Activated naive CD8-positive, alpha-beta T cell treated with anti-CD3 and anti-CD28 coated beads, Interleukin-2, amount 50 U/mL, for 16 hours (primary cell): ENCODE data around the gene IQSEC2.

ENCODE experiments used
- DNase-seq: peaks from one replicate; pipeline ENCODE4 v3.0.0-alpha.2; 2020; ENCODE audit warnings: low read depth, low spot score

Gene IQSEC2

GRCh38 chrX:53305219-53305995, 24.0 kb upstream of the IQSEC2 start:
- DNase-seq = no peak

DNA sequence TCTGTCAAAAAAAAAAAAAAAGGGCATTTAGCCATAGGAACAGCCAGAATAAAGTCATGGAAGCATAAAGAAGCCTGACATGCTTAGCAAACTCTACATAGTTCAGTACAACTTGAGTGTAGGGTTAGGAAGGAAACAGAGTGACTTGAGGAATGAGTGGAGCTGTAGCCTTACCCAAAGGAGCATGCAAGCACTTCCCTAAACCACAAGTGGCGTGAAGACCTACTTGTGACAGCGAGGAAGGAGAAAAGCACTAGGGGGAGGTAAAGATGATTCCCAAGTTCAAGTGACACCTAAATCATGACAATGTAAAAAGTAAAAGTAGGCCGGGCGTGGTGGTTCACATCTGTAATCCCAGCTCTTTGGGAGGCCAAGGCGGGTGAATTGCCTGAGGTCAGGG, 21.8 kb upstream of the IQSEC2 start:
- no peak for DNase-seq

GRCh38 chrX:53300157-53300556, 18.8 kb upstream of the IQSEC2 start:
- DNase-seq = no peak

DNA sequence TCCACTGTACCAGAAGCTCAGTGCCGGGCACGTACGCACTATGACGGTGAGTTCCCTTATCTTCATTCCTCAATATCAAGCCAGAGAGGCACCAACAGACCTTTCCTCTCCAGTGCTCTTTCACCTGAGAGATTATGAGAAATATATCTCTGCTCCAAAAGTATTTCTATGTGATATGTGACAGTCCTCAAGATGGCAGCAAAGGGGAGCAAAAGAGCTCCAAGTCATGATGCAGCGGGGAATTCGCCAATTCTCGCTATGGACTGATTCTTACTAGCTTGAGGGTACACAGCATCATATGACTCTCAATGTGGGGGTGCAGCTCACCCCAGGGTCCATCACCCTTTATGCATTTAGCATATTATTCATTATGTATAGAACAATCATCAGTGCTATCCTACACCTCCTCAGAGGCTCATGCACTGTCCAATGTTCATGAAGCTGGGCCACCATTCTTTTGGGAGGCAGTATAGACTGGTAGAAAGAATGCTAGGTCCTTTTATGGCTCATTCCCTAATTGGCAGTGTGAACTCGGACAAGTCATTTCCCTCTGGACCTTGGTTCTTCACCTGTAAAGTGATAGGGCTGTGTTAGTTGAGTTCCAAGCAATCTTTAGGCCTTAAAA, 12.8 kb upstream of the IQSEC2 start:
- DNase-seq = no peak

GRCh38 chrX:53291596-53291995, 10.2 kb upstream of the IQSEC2 start:
- DNase-seq = no peak

DNA sequence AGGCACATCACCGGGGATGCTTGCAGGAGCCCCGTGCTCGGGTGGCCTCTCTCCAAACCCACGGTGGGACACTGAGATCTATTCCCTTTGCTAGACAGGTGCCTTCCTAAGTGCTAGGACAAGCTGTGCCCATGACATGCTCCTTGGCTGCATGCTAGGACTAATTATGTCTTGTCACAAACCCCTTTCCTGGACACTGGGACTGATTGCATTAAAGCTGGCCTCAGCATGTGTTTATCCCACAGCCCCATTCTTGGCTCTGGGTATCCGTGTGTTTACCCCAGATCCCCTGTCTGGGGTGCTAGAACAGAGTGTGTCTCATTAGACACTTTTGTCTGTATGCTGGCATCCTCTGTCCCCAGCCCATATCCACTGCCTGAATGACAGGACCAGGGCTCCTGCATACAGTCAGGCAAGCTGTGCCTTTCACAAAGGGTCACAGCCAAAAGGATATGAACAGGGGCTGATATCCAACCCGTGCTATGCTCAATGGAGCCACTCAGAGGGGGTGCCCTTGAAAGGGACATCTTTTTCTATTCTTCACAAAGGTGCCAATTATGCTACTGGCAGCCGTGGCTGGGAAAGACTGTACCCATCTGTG, 9.2 kb upstream of the IQSEC2 start:
- no peak for DNase-seq

DNA sequence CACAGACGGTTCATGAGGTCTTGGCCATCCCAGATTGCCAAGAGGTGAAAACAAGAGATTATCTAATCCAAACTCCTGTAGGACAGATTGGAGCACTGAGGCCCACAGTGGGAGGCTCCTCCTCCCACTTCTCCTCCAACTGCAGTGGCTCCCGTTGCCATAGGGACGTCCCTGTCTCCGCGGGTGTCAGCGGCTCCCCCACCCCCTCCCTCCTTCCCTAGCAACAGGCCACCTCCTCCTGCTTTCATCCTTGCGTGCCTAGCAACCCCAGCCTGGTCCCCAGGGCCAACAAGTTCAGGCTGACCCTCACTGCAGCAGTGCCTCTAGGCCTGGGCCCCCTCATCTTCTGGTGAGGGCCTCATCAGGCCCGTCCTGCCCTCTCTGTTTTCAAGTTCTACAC, 6.8 kb upstream of the IQSEC2 start:
- DNase-seq = no peak

- DNase-seq = no peak
These were observed 6.2 kb upstream of the IQSEC2 start for GRCh38 chrX:53287493-53288138.

GRCh38 chrX:53286171-53286570, 4.8 kb upstream of the IQSEC2 start:
- DNase-seq = no peak

GRCh38 chrX:53285591-53285990, 4.2 kb upstream of the IQSEC2 start:
- no peak for DNase-seq

GRCh38 chrX:53284684-53285447, 3.5 kb upstream of the IQSEC2 start:
- DNase-seq = no peak

DNA sequence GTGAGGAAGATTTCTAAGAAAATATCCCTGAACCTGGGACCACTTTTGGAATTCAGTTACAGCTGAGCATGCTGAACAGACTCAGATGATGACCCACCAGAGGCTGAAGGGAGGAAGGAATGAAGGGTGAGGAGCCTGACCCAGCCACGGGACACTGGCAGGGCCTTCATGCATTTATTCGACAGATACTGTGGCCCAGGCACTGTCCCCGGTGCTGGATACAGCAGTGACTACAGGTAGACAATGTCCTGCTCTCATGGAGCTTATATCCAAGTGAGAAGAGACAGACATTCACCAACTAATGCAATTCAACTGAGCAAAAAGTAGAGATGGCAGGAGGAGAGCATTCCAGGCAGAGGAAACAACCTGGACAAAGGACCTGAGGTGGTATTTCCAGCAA, 2.2 kb upstream of the IQSEC2 start:
- no peak for DNase-seq

- DNase-seq = no peak
These were observed 1.7 kb upstream of the IQSEC2 start for GRCh38 chrX:53283099-53283498.

DNA sequence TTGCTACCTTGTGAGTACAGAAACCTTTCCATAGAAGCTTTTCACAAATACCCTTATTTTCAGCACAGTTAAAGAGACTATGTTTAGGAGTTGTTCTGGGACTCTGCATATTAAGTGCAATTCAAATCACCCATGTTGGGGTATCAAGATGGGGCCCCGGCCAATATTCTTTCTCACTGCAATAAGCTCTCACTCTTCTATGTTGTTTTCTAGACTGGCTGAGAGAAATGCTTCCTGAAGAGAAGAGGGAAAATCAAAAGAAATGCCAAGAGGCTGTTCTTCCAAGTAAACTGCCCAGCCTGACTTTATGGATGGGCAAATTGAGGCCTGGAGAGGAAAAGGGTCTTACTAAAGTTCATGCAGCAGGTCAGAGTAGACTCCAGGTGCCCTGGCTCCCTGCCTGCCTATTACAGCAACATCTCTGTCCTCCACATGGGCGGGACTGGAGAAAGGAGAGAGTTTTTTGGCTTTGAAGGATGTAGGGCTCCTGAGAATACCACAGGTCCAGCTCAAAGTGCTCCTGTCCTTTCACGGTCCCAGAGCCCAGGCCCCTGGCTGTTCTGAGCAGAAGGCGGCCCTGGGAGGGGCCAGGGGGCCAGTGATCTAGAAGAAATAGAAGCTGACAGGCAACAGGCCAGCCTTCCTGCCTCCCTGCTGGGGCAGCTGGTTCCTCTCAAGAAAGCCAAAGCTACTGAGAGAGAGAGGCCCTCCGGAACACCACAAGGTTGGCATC, 745 bp upstream of the IQSEC2 start:
- no peak for DNase-seq

- no peak for DNase-seq
These were observed 758 bp downstream of the IQSEC2 start for GRCh38 chrX:53280331-53281320.

DNA sequence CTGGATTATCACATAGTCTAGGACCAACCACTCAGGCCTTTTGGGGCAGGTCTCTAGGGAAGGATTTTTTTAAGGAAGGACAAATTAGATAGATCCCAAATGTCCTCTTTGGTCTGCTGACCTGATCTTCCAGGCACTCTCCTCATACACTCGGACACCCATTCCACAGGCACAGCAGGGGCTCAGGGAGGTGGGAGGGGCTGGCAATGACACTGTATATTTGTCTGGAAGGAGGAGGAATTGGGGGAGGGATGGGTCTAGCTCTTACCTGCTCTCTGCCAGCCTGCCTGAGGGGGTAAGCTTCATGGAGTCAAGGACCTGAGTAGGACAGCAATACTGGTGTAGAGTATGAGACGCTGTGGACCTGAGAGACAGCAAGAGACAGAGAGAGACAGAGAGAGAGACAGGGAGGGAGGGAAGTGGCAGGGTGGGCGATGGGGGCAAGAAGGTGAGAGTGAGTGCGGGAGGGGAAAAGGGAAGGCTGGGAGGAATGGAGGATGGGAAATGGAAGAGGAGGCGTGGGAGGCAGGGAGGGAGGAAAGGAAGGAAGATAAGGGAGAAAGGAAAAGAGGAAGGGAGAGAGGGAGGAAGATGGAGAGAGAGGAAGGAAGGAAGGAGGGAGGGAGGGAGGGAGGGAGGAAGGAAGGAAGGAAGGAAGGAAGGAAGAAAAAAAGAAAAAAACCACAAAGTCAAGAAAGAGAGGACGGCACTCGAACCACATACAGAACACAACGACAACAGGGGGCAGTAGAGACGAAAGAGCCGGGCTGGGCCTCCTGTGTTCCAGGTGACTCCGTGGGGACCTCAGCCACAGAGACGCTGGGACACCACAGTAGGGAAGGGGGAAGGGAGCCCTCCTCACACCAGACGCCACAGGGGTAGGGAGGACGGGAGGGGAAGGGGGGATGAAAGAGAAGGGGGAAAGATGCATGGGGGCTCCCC, 1.8 kb downstream of the IQSEC2 start:
- DNase-seq = no peak

- DNase-seq = no peak
These were observed 8.5 kb downstream of the IQSEC2 start for GRCh38 chrX:53272808-53273337.

DNA sequence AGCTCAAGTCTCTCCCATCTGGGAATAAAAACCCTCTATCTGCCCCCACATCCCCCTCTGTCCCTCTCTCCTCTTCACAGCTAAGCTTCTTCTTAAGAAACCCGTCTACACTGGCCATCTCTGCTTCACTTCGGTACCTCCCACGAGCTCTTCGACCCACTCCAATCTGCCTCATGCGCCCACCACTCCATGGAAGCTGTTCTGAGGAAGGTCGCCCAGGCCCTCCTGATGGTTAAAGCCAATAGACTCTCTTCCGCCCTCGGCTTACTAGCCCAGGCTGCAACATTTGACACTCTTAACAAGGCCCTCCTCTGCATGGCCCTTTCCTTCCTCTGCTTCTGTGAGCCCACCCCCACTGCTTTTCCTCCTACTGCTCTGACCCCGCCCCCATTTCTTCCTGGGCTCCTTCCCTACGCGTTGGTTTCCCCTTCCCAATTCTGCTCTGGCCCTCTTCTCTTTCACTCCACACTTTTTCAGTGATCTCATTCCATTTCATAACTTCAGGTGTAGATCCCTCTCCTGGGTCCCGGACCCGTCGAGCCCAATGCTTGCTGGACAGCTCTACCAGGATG, 11.8 kb downstream of the IQSEC2 start:
- no peak for DNase-seq
